Heart right ventricle (tissue), 16 donors: Measurements from ENCODE around the gene RTF2. TPM values are rescaled to one million over a fixed set of nuclear protein-coding genes. Genes with fewer than 3 reads are reported as not detected.
A peak's percentile ranks its signal among the peaks of the same experiment; 100 is the strongest.

Source experiments
- ATAC-seq, 8 donors: fragments of 200-7000 bp; cut with Tn5 transposase; one replicate each; pipeline ENCODE4 v1.9.1; 2020; ENCODE audit warnings: mild to moderate bottlenecking in 8 of 8, moderate library complexity in 8 of 8, moderate number of reproducible peaks in 1 of 8
- DNase-seq, 2 donors: peaks; one replicate each; pipeline ENCODE4 v3.0.0-alpha.2; 2020
- H3K27ac ChIP-seq, 10 donors: fragments of 200-600 bp; sonication (generic) in 2 of 10; one replicate each; pipeline versions ENCODE4 v1.5.0 to v1.8.0; 2020 to 2022; ENCODE audit warnings: mild to moderate bottlenecking in 3 of 10
- H3K27me3 ChIP-seq, 7 donors: fragments of 200-600 bp; one replicate each; pipeline ENCODE4 v1.8.0; 2021 to 2022; ENCODE audit warnings: mild to moderate bottlenecking in 2 of 7
- H3K36me3 ChIP-seq, 9 donors: fragments of 200-600 bp; sonication (generic) in 1 of 9; one replicate each; pipeline versions ENCODE4 v1.5.0 to v1.8.0; 2020 to 2022; ENCODE audit warnings: mild to moderate bottlenecking in 2 of 9
- H3K4me1 ChIP-seq, 9 donors: fragments of 200-600 bp; sonication (generic) in 1 of 9; one replicate each; pipeline versions ENCODE4 v1.5.0 to v1.8.0; 2020 to 2022; ENCODE audit warnings: mild to moderate bottlenecking in 4 of 9
- H3K4me3 ChIP-seq, 10 donors: fragments of 200-600 bp; sonication (generic) in 2 of 10; one replicate each; pipeline versions ENCODE4 v1.5.0 to v1.8.0; 2020 to 2022; ENCODE audit warnings: mild to moderate bottlenecking in 7 of 10, moderate library complexity in 2 of 10
- H3K9me3 ChIP-seq, 11 donors: fragments of 200-600 bp in 10 of 11; sonication (generic) in 2 of 11; one replicate each; pipeline versions ENCODE4 v1.5.0 to v1.8.0; 2013 to 2022; ENCODE audit warnings: mild to moderate bottlenecking in 2 of 11, control low read depth in 1 of 11, moderate library complexity in 1 of 11
- CTCF ChIP-seq, 9 donors: fragments of 200-600 bp; sonication (generic) in 2 of 9; IDR thresholded peaks; one replicate each; pipeline versions ENCODE4 v1.5.0 to v1.8.0; 2021 to 2022; ENCODE audit warnings: antibody characterized with exemption in 9 of 9, mild to moderate bottlenecking in 5 of 9, moderate library complexity in 1 of 9
- WGBS, 2 donors: extraction: QIAGEN DNeasy Blood & Tissue Kit; methylation state at CpG; one replicate each; pipeline ENCODE4 v1.1.7; 2013; ENCODE audit warnings: inconsistent platforms in 1 of 2; 5-methylcytosine and 5-hydroxymethylcytosine counted together
- intact Hi-C, 10 donors: fragments of 100-400 bp; cut with DNase I; formaldehyde crosslinking; loops; one replicate each; pipeline versions ENCODE4 v1.11.1 to v1.14.2; 2022
- polyA plus RNA-seq, 2 donors: library from polyadenylated mRNA; stranded (reverse); fragments of 200-250 nt; gene quantifications; one replicate each; pipeline ENCODE4 v1.2.3, GENCODE V29; 2013
- total RNA-seq, 10 donors: library from RNA; stranded (reverse); fragmentation: NEBNext Ultra II Directional in 3 of 10; extraction: Animal tissue kit (Norgen Biotek cat#: 25700) in 3 of 10; gene quantifications; one replicate each; pipeline versions ENCODE4 v1.2.1 to v1.2.4, GENCODE V29; 2021 to 2023
- donor health status: Arrhythmogenic right ventricular cardiomyopathy.
- donor health status: ischemic (EF 13 %, LVEDD 7.1; RV severe dilation, severe dysfunction).
- donor health status: healthy with polysubstance abuse.
- donor health status: DM: no; HTN: yes; CAD: no.
- donor health status: DM: no; HTN: no; CAD: no.
- donor health status: ischemic (EF 25% LVEDD 6.9; RV normal size, moderate dysfunction).
- donor health status: ischemic (EF 25% LVEDD 5.7; RV mildly dilated, moderate dysfunction).
- donor health status: healthy.
- donor health status: DM: yes; HTN: yes; CAD: no.
- donor health status: Ischemic cardiomyopathy.
- donor health status: ischemic (EF 35%, LVEDD 5.7; RV mildly dilated, moderate dysfunction).
- donor health status: nonischemic (EF 11% LVEDD 7.7; RV severe dilation, severe dysfunction).
- donor health status: DM: yes; HTN: yes; CAD: no.
- donor health status: PGD.
- donor health status: ischemic (EF 29% LVEDD 5.4; RV normal size, mild dysfunction).
- donor health status: nonischemic (EF 23%, LVEDD 6.1; RV moderate dilation, normal function).

Gene RTF2
- total and polyA plus RNA-seq, 12 donors = 29.1 to 113 (median 88.6) TPM

- 93 to 95% methylated on average over 7 of the region's 7 CpGs for WGBS, 2 donors
- ATAC-seq (no peak), DNase-seq (no peak)
- Histone ChIP-seq H3K4me1 (peaks cover 0 to 18% (median 7%) of the 10 kb centered on the region in 9 donors), H3K36me3 (peaks cover 0 to 93% (median 44%) of the 10 kb centered on the region in 9 donors), H3K27me3 (no peaks in the 10 kb centered on the region), H3K27ac (peak overlapping the region in 1 of 10 donors; percentile 51), H3K9me3 (peaks cover 0 to 31% (median 22%) of the 10 kb centered on the region in 11 donors), H3K4me3 (no peak overlapping the region)
- no peak for TF ChIP-seq CTCF (IDR thresholded peaks at IDR 0.05)
- intact Hi-C loops = no loop called here
These were observed 48.8 kb downstream of the RTF2 start for GRCh38 chr20:56517211-56517610.

- Histone ChIP-seq H3K36me3 (peaks cover 0 to 88% (median 44%) of the 10 kb centered on the region in 9 donors), H3K4me1 (peaks cover 0 to 18% (median 7%) of the 10 kb centered on the region in 9 donors), H3K4me3 (no peak overlapping the region), H3K27me3 (no peaks in the 10 kb centered on the region), H3K9me3 (peaks cover 0 to 31% (median 22%) of the 10 kb centered on the region in 11 donors), H3K27ac (no peak overlapping the region)
- ATAC-seq = no peak
- 92 to 94% methylated on average over 8 of the region's 8 CpGs for WGBS, 2 donors
- DNase-seq = no peak
- intact Hi-C loops = no loop called here
- TF ChIP-seq CTCF (IDR thresholded peaks at IDR 0.05) = no peak
These were observed 49.2 kb downstream of the RTF2 start for GRCh38 chr20:56517641-56518040.

- H3K9me3 ChIP-seq = peaks cover 0 to 31% (median 22%) of the 10 kb centered on the region in 11 donors
- no peak overlapping the region for H3K27ac ChIP-seq
- H3K4me1 ChIP-seq = peaks cover 0 to 18% (median 7%) of the 10 kb centered on the region in 9 donors
- WGBS, 2 donors = 96 to 97% methylated on average over 14 of the region's 14 CpGs
- intact Hi-C loops = no loop called here
- no peak for ATAC-seq
- no peak overlapping the region for H3K4me3 ChIP-seq
- TF ChIP-seq CTCF (IDR thresholded peaks at IDR 0.05) = no peak
- no peaks in the 10 kb centered on the region for H3K27me3 ChIP-seq
- no peak for DNase-seq
- peaks cover 0 to 83% (median 44%) of the 10 kb centered on the region in 9 donors for H3K36me3 ChIP-seq
These were observed 49.7 kb downstream of the RTF2 start for GRCh38 chr20:56518126-56518525.

GRCh38 chr20:56518721-56519398 is 50.4 kb downstream of the RTF2 start:
- WGBS, 2 donors = 96% methylated on average over 10 of the region's 10 CpGs
- Histone ChIP-seq H3K27ac (no peak overlapping the region), H3K9me3 (peaks cover 0 to 31% (median 22%) of the 10 kb centered on the region in 11 donors), H3K4me3 (no peak overlapping the region), H3K27me3 (no peaks in the 10 kb centered on the region), H3K4me1 (peaks cover 0 to 18% (median 7%) of the 10 kb centered on the region in 9 donors), H3K36me3 (peaks cover 0 to 76% (median 42%) of the 10 kb centered on the region in 9 donors)
- ATAC-seq (no peak), DNase-seq (no peak)
- no peak for TF ChIP-seq CTCF (IDR thresholded peaks at IDR 0.05)
- intact Hi-C loops = no loop called here
